HG02610 (cell line): ENCODE measurements around the gene SLC4A1.

ENCODE experiments used
- ATAC-seq: cut with Tn5 transposase; IDR thresholded peaks from one replicate; pipeline ENCODE4 v1.9.1; 2021; ENCODE audit warnings: mild to moderate bottlenecking, moderate library complexity; ENCODE audit not compliant: unreplicated experiment

SLC4A1 gene

DNA sequence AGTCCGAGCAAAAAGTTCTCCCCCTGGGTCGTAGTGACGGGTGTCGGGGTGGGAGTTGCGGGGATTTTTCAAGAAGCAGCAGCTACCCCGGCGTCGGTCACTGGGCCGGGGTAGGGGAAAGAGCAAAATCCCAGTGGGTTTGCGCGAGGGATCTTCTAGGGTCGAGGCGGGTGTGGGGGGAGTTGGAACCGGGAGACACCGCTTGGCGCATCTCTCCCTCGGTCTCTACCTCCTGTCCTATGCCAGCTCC is 46.1 kb downstream of the SLC4A1 start:
- no peak for ATAC-seq

- no peak for ATAC-seq
Measured at GRCh38 chr17:44221084-44221861, 46.7 kb downstream of the SLC4A1 start.

- no peak for ATAC-seq
Measured at GRCh38 chr17:44220213-44221083, 47.5 kb downstream of the SLC4A1 start.

- no peak for ATAC-seq
Measured at GRCh38 chr17:44219616-44220212, 48.2 kb downstream of the SLC4A1 start, which contains the start of gene UBTF. Gene UBTF (minus strand): TSS chr17:44219675. CDS start chr17:44218229, 1,446 bp downstream.

DNA sequence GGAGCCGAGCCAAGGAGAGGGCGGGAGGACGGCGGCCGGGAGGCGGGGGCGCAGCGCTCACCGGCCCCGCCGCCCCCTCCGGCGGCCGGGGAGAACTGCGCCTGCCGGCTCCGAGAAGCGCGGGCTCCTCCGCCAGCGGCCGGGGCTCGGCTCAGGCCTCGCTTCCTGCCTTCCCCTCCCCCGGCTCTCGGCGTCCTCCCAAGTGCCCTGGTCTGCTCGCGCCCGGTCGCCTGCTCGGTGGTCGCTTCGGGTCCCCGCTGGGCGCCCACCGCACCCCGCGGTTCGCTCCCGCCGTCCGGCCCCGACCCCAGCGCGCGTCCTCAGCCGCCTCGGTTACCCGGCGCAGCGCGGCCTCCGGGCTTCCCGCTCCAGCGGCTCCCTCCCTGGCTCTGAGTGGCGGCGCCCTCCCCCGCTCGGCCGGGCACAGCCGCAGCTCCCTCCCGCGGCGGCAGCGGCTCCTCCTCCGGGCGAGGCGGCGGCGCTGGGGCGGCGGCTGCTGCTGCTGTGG is 48.8 kb downstream of the SLC4A1 start:
- ATAC-seq = peak; percentile 27

DNA sequence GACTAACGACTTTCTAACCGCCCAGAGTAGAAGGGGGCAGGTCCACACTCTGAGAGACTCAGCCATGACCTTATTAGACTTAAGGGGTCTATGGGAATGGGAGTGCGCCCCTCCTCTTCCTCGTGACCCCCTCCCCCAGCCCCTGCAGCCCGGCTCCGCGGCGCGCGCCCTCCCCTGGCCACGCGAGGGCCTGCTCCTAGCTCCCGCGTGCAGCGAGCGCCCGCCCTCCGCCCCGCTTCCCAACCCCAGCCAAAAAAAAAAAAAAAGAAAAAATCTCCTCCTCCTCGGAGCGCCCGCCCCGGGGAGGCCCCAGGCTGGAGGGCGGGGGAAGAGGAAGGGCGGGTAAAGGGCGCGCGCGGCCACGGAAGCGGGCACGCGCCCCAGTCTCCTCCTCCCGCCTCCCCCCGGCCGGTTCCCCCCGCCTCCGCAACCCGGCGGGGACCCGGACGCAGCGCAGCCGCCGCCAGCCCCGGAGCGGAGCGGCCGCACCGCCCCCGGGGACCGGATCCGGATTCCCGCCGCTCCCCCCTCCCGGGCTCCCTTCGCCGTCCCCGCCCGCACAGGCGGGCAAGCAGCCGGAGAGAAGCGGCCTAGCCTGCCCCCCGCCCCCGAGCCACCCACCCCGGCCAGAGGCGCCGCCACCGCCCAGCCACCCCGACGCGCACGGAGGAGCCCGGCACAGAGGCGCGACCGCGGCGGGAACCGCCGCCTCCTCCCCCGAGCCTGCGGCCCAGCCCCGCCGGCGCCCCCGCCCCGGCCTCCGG is 49.4 kb downstream of the SLC4A1 start:
- ATAC-seq = peak; percentile 36

- no peak for ATAC-seq
Measured at GRCh38 chr17:44217738-44218343, 50.1 kb downstream of the SLC4A1 start.

- no peak for ATAC-seq
Measured at GRCh38 chr17:44216694-44217093, 51.2 kb downstream of the SLC4A1 start.

- ATAC-seq = no peak
Measured at GRCh38 chr17:44216173-44216572, 51.8 kb downstream of the SLC4A1 start.

DNA sequence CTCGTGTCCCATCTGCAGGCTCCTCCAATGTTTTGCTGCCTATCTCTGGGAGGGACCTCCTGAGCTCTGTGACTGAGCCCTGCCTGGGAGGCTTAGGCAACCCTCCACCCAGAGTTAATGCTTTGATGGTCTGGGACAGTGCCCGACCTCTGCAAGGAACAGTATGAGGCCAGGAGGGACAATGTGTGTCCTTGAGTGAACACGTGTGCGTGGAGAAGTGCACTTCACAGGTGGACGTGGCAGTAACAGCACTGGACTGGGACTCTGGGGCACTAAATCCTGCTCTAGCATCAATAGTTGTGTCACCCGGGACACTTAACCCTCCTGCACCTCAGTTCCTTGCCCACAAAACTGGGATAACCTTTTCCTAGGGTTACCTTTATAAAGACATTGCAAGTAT is 53.0 kb downstream of the SLC4A1 start:
- ATAC-seq = no peak

DNA sequence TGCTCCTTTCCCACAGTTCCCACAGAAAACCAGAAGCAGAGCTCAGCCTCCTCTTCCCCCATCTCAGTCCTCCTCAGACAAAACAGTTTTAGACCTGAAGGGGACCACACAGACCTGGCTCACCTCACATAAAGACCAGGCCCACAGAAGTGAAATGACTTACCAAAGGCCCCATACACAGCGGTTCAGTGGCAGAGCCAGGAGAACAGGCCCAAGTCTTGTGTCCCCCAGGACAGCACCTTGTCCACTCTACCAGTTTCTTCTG is 53.8 kb downstream of the SLC4A1 start:
- ATAC-seq = no peak

GRCh38 chr17:44213403-44214229 is 54.3 kb downstream of the SLC4A1 start:
- ATAC-seq = no peak

- no peak for ATAC-seq
Measured at GRCh38 chr17:44212507-44213402, 55.2 kb downstream of the SLC4A1 start.

- no peak for ATAC-seq
Measured at GRCh38 chr17:44211281-44212265, 56.4 kb downstream of the SLC4A1 start.

DNA sequence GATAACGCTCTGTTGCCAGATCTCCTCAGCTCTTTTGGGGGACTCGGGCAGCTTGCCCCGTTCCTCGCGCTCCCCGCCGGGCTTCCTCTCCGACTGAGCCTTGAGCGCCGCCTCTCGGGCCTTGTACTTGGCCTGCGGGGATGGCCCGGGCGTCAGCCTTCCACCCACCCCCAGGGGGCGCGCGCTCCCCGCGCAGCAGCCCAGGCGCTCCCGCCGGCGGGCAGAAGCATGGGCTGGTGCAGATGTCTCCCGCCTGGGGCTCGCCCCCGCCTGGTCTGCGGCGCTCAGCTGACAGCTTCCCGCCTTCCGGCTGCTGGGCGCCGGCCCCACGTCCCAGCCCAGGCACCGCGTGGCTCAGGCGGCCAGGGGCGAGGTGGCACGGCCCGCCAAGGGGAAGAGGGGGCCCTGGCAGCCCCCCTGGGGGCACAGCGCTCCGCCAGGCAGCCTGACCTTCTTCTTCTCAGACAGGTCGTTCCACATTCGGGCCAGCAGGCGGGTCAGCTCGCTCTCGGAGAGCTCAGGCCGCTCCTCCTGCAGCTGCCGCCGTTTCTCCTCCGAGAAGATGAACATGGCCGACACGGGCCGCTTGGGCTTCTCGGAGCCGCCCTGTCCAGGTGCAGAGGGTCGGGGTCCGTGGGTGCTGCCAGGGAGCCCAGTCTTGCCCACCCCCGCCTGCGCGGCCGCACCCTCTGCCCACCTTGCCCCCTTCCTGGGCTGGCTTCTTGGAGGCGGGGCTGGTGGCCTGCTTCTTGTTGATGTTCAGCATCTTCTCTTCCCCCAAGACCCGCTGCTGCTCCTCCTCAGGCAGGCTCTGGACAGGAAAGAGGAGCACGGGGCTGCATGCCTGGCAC is 57.4 kb downstream of the SLC4A1 start:
- ATAC-seq = peak; percentile 74

GRCh38 chr17:44209786-44210341 is 58.1 kb downstream of the SLC4A1 start:
- ATAC-seq = peak; percentile 42
